Measurements from ENCODE around the gene ALX3.
"Not testable (repeated sequence)": the region's sequence is repeated elsewhere in the genome, so short reads cannot be mapped to it uniquely, and the experiment has no call there.

ALX3 gene

DNA sequence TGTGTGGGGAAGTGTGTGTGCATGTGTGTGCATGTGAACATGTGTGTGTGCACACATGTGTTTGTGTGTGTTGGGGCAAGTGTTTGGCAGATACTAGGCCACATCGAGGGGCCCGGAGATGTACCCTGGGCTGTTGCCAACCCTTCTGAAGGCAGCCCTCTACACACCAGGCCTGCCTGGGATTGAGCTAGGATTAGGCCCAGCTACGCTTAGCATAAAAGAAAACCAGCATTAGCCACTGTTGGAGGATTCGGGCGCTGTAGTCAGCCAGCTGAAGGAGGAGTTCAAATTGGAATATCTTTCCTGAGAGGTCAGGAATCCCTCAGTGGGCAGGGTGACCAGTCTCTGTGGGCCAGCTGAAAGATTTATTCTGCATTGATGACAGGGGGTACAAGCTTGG, 10.6 kb upstream of the ALX3 start:
- no peaks in the 10 kb centered on the region for H3K9me3 ChIP-seq (ENCODE audit: control insufficient read depth in 1 of 2, low read length in 2 of 2)
- no peak overlapping the region for H3K27ac ChIP-seq (ENCODE audit: low read depth, low read length)
- no peak overlapping the region for H3K9ac ChIP-seq (ENCODE audit: low read depth in 1 of 2, low read length in 2 of 2)
- peaks cover 21 to 30% of the 10 kb centered on the region in 2 donors for H3K27me3 ChIP-seq (ENCODE audit: control insufficient read depth in 1 of 2, insufficient read depth in 2 of 2, low read length in 2 of 2)
- no peak overlapping the region for H3K4me3 ChIP-seq (ENCODE audit: low read depth in 1 of 2, low read length in 2 of 2)
- peaks cover 12 to 18% of the 10 kb centered on the region in 2 donors for H3K4me1 ChIP-seq (ENCODE audit: control insufficient read depth in 1 of 2, insufficient read depth in 2 of 2, low read length in 2 of 2)
- no peaks in the 10 kb centered on the region for H3K36me3 ChIP-seq (ENCODE audit: control insufficient read depth in 1 of 2, insufficient read depth in 2 of 2, low read length in 2 of 2)

DNA sequence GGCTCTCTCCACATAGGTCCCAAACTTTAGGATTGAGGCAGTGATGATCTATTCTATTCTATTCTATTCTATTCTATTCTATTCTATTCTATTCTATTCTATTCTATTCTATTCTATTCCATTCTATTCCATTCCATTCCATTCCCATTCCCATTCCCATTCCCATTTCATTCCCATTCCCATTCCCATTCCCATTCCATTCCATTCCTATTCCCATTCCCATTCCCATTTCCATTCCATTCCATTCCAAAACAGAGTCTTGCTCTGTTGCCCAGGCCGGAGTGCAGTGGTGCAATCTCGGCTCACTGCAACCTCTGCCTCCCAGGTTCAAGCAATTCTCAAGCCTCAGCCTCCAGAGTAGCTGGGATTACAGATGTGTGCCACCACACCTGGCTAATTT, 9.5 kb upstream of the ALX3 start:
- not testable (repeated sequence) for H3K36me3 ChIP-seq (ENCODE audit: control insufficient read depth in 1 of 2, insufficient read depth in 2 of 2, low read length in 2 of 2); H3K9ac ChIP-seq (ENCODE audit: low read depth in 1 of 2, low read length in 2 of 2); H3K9me3 ChIP-seq (ENCODE audit: control insufficient read depth in 1 of 2, low read length in 2 of 2); H3K4me3 ChIP-seq (ENCODE audit: low read depth in 1 of 2, low read length in 2 of 2); H3K27ac ChIP-seq (ENCODE audit: low read depth, low read length)
- H3K4me1 ChIP-seq (ENCODE audit: control insufficient read depth in 1 of 2, insufficient read depth in 2 of 2, low read length in 2 of 2) = peaks cover 10 to 14% of the 10 kb centered on the region in 2 donors
- peaks cover 18 to 25% of the 10 kb centered on the region in 2 donors for H3K27me3 ChIP-seq (ENCODE audit: control insufficient read depth in 1 of 2, insufficient read depth in 2 of 2, low read length in 2 of 2)

GRCh38 chr1:110076789-110077500, 6.5 kb upstream of the ALX3 start:
- H3K27ac ChIP-seq (ENCODE audit: low read depth, low read length) = no peak overlapping the region
- no peaks in the 10 kb centered on the region for H3K4me1 ChIP-seq (ENCODE audit: control insufficient read depth in 1 of 2, insufficient read depth in 2 of 2, low read length in 2 of 2)
- H3K27me3 ChIP-seq (ENCODE audit: control insufficient read depth in 1 of 2, insufficient read depth in 2 of 2, low read length in 2 of 2) = peaks cover 15 to 16% of the 10 kb centered on the region in 2 donors
- H3K9ac ChIP-seq (ENCODE audit: low read depth in 1 of 2, low read length in 2 of 2) = no peak overlapping the region
- H3K9me3 ChIP-seq (ENCODE audit: control insufficient read depth in 1 of 2, low read length in 2 of 2) = no peaks in the 10 kb centered on the region
- H3K4me3 ChIP-seq (ENCODE audit: low read depth in 1 of 2, low read length in 2 of 2) = no peak overlapping the region
- H3K36me3 ChIP-seq (ENCODE audit: control insufficient read depth in 1 of 2, insufficient read depth in 2 of 2, low read length in 2 of 2) = no peaks in the 10 kb centered on the region

GRCh38 chr1:110074166-110074565, 3.7 kb upstream of the ALX3 start:
- no peak overlapping the region for H3K4me3 ChIP-seq (ENCODE audit: low read depth in 1 of 2, low read length in 2 of 2)
- no peak overlapping the region for H3K9ac ChIP-seq (ENCODE audit: low read depth in 1 of 2, low read length in 2 of 2)
- H3K36me3 ChIP-seq (ENCODE audit: control insufficient read depth in 1 of 2, insufficient read depth in 2 of 2, low read length in 2 of 2) = no peaks in the 10 kb centered on the region
- H3K4me1 ChIP-seq (ENCODE audit: control insufficient read depth in 1 of 2, insufficient read depth in 2 of 2, low read length in 2 of 2) = peaks cover 3 to 6% of the 10 kb centered on the region in 2 donors
- H3K9me3 ChIP-seq (ENCODE audit: control insufficient read depth in 1 of 2, low read length in 2 of 2) = no peaks in the 10 kb centered on the region
- no peak overlapping the region for H3K27ac ChIP-seq (ENCODE audit: low read depth, low read length)
- H3K27me3 ChIP-seq (ENCODE audit: control insufficient read depth in 1 of 2, insufficient read depth in 2 of 2, low read length in 2 of 2) = peaks cover 40% of the 10 kb centered on the region in 2 donors

- no peaks in the 10 kb centered on the region for H3K36me3 ChIP-seq (ENCODE audit: control insufficient read depth in 1 of 2, insufficient read depth in 2 of 2, low read length in 2 of 2)
- peaks cover 6 to 11% of the 10 kb centered on the region in 2 donors for H3K4me1 ChIP-seq (ENCODE audit: control insufficient read depth in 1 of 2, insufficient read depth in 2 of 2, low read length in 2 of 2)
- H3K27me3 ChIP-seq (ENCODE audit: control insufficient read depth in 1 of 2, insufficient read depth in 2 of 2, low read length in 2 of 2) = peaks cover 72 to 77% of the 10 kb centered on the region in 2 donors
- H3K27ac ChIP-seq (ENCODE audit: low read depth, low read length) = no peak overlapping the region
- no peak overlapping the region for H3K9ac ChIP-seq (ENCODE audit: low read depth in 1 of 2, low read length in 2 of 2)
- no peak overlapping the region for H3K4me3 ChIP-seq (ENCODE audit: low read depth in 1 of 2, low read length in 2 of 2)
- no peaks in the 10 kb centered on the region for H3K9me3 ChIP-seq (ENCODE audit: control insufficient read depth in 1 of 2, low read length in 2 of 2)
These were observed 196 bp downstream of the ALX3 start for GRCh38 chr1:110070282-110070669.

DNA sequence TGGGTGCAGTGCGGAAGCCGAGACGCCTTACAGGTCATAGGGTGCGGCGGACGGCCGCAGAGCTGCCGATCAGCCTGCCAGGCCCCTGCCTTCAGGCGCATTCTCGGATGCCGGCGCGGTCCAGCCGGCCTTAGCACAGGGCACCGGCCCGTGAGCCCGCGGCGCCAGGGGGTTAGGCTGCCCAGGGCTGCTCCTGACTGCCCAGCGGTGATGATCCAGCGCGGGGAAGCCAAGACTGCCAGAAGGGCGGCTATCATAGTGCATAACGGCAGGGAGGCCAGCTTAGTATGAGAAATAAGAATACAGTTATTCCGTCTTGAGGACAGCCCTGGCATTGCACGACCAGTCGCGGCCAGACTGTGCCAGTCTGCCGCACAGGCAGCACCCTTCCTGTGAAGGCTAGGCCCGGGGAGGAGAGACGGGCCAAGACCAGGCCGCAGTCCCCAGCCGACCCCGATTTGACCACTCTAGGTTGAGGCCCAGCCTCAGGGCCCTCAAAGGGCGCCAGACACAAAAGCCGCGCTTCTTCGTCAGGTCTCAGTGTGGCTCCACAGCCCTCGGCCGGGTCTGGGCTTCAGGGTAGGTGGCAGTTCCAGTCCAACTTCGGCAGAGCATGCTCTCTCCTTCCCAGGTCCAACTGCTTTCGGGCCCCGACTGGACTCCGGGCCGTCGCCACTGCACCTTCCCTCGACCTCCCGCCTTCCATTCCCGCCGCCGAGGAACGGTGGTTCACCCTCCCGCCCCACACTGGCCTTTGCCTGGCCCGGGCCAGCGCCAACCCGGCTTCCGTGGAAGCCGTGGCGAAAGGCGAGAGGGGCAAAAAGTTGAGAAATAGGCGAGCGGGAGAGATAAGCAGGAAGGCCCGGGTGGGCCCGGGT, 829 bp downstream of the ALX3 start:
- no peak overlapping the region for H3K9ac ChIP-seq (ENCODE audit: low read depth in 1 of 2, low read length in 2 of 2)
- H3K27me3 ChIP-seq (ENCODE audit: control insufficient read depth in 1 of 2, insufficient read depth in 2 of 2, low read length in 2 of 2) = peaks cover 72 to 79% of the 10 kb centered on the region in 2 donors
- H3K9me3 ChIP-seq (ENCODE audit: control insufficient read depth in 1 of 2, low read length in 2 of 2) = no peaks in the 10 kb centered on the region
- no peak overlapping the region for H3K4me3 ChIP-seq (ENCODE audit: low read depth in 1 of 2, low read length in 2 of 2)
- H3K4me1 ChIP-seq (ENCODE audit: control insufficient read depth in 1 of 2, insufficient read depth in 2 of 2, low read length in 2 of 2) = peaks cover 6 to 11% of the 10 kb centered on the region in 2 donors
- no peaks in the 10 kb centered on the region for H3K36me3 ChIP-seq (ENCODE audit: control insufficient read depth in 1 of 2, insufficient read depth in 2 of 2, low read length in 2 of 2)
- no peak overlapping the region for H3K27ac ChIP-seq (ENCODE audit: low read depth, low read length)

- peaks cover 72 to 79% of the 10 kb centered on the region in 2 donors for H3K27me3 ChIP-seq (ENCODE audit: control insufficient read depth in 1 of 2, insufficient read depth in 2 of 2, low read length in 2 of 2)
- no peaks in the 10 kb centered on the region for H3K9me3 ChIP-seq (ENCODE audit: control insufficient read depth in 1 of 2, low read length in 2 of 2)
- H3K9ac ChIP-seq (ENCODE audit: low read depth in 1 of 2, low read length in 2 of 2) = no peak overlapping the region
- no peak overlapping the region for H3K4me3 ChIP-seq (ENCODE audit: low read depth in 1 of 2, low read length in 2 of 2)
- no peak overlapping the region for H3K27ac ChIP-seq (ENCODE audit: low read depth, low read length)
- peaks cover 6 to 11% of the 10 kb centered on the region in 2 donors for H3K4me1 ChIP-seq (ENCODE audit: control insufficient read depth in 1 of 2, insufficient read depth in 2 of 2, low read length in 2 of 2)
- no peaks in the 10 kb centered on the region for H3K36me3 ChIP-seq (ENCODE audit: control insufficient read depth in 1 of 2, insufficient read depth in 2 of 2, low read length in 2 of 2)
These were observed 1.6 kb downstream of the ALX3 start for GRCh38 chr1:110068646-110069403.

- H3K4me3 ChIP-seq (ENCODE audit: low read depth in 1 of 2, low read length in 2 of 2) = peak overlapping the region in 1 of 2 donors; percentile 3
- H3K9me3 ChIP-seq (ENCODE audit: control insufficient read depth in 1 of 2, low read length in 2 of 2) = no peaks in the 10 kb centered on the region
- no peak overlapping the region for H3K27ac ChIP-seq (ENCODE audit: low read depth, low read length)
- H3K27me3 ChIP-seq (ENCODE audit: control insufficient read depth in 1 of 2, insufficient read depth in 2 of 2, low read length in 2 of 2) = peaks cover 68 to 73% of the 10 kb centered on the region in 2 donors
- no peak overlapping the region for H3K9ac ChIP-seq (ENCODE audit: low read depth in 1 of 2, low read length in 2 of 2)
- H3K4me1 ChIP-seq (ENCODE audit: control insufficient read depth in 1 of 2, insufficient read depth in 2 of 2, low read length in 2 of 2) = peaks cover 6 to 11% of the 10 kb centered on the region in 2 donors
- no peaks in the 10 kb centered on the region for H3K36me3 ChIP-seq (ENCODE audit: control insufficient read depth in 1 of 2, insufficient read depth in 2 of 2, low read length in 2 of 2)
These were observed 2.4 kb downstream of the ALX3 start for GRCh38 chr1:110067893-110068645.

GRCh38 chr1:110067479-110067892, 3.0 kb downstream of the ALX3 start:
- H3K9ac ChIP-seq (ENCODE audit: low read depth in 1 of 2, low read length in 2 of 2) = no peak overlapping the region
- no peaks in the 10 kb centered on the region for H3K9me3 ChIP-seq (ENCODE audit: control insufficient read depth in 1 of 2, low read length in 2 of 2)
- H3K27me3 ChIP-seq (ENCODE audit: control insufficient read depth in 1 of 2, insufficient read depth in 2 of 2, low read length in 2 of 2) = peaks cover 63 to 68% of the 10 kb centered on the region in 2 donors
- H3K27ac ChIP-seq (ENCODE audit: low read depth, low read length) = no peak overlapping the region
- H3K4me1 ChIP-seq (ENCODE audit: control insufficient read depth in 1 of 2, insufficient read depth in 2 of 2, low read length in 2 of 2) = peaks cover 6 to 11% of the 10 kb centered on the region in 2 donors
- no peaks in the 10 kb centered on the region for H3K36me3 ChIP-seq (ENCODE audit: control insufficient read depth in 1 of 2, insufficient read depth in 2 of 2, low read length in 2 of 2)
- H3K4me3 ChIP-seq (ENCODE audit: low read depth in 1 of 2, low read length in 2 of 2) = no peak overlapping the region
